HG02973 (cell line): Measurements from ENCODE around the gene ADCY3.

Experiments used
- ATAC-seq: cut with Tn5 transposase; IDR thresholded peaks from one replicate; pipeline ENCODE4 v1.9.1; 2021; ENCODE audit warnings: moderate library complexity; ENCODE audit not compliant: unreplicated experiment

ADCY3 gene

DNA sequence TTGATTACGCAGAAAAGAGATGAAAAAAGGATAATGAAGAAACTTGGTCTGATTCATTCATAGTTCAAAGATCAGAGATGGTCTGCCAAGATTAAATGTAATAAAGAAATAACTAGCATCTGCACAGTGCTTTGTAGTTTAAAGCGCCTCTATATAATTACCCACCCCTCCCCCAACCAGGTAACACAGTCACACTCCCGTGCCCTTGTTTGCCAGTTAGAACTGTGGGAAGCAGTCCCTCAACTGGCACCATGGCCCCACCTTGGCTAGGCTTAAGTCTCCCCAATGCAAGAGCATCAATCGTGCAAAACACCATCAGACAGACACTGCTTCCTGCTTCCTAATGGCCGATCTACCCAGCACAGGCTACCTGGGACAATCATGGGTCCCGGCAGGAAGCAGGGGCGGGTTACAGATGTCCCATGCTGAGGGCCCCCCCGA, 11.6 kb downstream of the ADCY3 start:
- ATAC-seq, result no peak

DNA sequence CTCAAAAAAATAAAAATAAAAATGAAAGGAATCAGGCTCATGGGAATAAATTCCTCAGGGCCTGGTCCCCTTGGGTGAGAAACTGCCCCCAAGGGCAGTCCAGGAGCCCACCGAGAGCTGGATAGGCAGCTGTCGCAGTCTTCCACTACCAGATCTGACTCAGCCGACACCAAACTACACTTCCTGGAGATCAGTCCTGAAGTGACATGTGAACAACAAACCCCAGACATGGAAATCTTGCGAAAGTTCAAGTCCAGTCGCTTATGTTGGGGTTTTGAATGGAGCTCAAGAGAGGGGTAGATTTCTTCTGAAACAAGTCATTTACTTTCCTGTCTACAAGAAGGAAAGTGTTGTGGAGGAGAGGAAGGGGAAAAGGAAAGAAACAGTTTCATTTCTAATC, 12.9 kb downstream of the ADCY3 start:
- no peak for ATAC-seq

DNA sequence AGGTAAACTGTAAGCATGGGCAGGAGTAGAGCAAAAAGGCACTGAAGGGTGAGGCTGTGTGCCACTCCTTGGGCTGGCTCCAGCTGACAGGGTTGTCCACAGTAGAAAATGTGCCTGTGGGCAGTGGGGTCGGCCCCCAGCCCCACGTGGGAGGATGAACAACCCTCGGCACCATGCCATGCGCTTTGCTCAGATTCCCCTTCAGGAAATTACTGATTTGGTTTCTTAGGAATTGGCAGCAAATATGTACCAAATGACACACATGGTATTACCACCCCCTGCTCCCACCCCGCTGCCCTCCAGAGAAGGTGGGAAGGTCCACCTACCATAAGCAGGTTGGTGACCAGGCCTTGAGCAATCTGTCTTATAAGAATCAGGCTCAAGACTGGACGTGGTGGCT, 13.6 kb downstream of the ADCY3 start:
- no peak for ATAC-seq

DNA sequence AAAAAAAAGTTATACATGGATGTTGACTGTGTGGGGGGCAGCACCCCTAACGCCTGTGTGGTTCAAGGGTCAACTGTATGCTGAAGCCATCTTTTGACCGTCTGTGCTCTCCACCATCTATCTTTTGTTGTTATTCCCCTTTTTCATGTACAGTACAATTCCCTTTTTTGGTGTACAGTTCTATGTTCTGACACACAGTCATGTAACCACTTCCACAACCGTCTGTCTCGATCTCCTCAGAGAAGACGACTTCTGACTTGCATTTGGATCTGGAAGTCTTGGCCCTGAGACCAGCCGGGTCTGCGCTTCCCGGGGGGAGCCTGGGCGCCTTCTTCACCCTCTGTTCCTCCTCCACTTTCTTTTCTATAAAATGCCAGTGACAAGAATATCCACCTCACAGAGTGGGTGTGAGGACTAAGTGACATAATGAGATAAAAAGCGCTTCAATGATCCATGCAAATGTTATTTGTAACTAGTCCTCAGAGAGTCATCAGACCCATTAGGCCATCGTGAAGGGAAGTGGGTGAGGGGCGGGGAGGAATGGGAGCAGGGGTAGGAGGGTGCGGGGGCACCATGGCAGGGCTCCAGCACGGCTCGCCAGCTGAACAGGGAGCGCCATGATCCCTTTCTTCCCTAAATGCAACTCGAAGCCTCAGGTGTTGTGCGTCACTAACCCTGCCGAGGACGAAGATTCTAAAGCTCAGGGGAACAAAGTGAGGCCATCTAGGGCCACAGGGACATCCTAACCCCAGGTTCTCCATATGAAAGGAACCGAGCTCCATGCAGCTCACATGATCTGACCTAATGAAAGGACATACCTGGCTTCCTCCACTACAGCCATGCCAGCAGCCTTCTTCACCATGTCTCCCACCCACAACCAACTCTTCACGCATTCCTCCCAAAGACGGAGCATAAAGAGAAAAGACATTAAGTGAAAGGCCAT, 16.6 kb downstream of the ADCY3 start:
- ATAC-seq, result no peak

DNA sequence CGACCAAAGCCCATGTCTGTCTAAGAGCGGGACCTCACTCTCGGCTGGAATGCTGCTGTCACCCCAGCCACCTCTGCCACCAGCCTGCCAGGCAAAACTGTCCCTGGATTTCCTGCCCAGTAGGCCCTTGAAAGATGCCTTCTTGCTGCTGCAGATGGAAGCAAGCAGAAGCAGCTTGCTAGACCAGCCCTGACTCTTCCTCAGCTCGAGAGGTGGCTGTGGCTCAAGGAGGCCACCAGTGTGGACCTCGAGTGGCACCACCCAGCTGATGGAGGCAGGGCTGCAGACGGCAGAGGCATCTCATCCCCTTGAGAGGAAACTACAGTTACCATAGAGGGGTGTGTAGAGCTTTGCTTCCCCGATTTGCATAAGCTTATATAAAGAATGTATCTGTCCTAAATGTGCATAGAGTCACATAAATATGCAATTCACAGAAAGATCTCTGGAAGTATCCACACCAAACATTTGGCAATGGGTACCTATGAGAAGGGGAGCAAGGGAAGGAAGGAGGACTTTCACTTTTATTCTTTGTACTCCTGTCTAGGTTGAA, 20.6 kb downstream of the ADCY3 start:
- ATAC-seq, result no peak

DNA sequence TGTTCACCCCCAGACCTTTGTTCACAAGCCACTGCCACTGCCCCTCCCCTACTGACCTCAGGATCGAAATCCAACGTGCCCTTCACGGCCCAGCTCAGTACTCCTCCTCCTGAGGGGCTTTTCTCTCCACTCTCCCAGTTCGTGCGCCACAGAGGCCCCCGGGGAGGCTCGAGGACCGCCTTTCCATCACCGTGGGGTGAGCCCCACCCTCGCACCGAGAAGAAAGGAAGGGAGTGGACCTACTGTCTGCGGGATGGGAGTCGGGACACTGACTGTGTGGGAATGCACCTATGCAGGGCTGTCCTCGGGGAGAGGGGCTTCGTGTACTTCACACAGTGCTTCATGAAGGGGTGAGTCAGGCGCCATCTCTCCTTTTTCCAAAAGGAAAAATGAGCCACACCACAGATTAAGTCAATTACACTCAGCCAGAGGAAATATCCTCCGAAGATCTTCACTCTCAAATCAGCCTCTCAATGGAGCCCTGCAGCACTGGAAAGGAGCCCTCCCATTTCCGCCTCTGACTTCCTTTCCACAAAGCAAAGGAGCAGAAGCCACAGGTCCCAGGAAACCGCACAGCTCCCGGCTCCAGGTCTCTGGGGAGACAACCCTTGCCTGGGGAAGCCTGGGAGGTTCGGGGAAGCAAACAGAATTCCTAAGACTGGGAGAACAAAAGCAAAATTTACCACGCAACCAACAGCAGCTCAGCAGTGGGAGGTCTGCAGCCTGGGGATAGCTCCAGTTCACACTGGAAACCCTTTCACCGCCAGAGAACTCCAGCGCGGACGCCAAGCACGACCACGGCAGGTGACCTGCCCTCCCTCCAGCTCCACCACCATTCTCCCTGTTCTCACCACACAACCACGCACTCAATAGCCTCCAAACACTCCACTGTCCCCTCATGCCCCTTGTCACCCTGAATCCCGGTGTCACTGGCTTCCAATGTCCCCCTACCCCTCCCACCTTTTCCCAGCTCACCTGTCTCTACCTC, 21.6 kb downstream of the ADCY3 start:
- no peak for ATAC-seq

DNA sequence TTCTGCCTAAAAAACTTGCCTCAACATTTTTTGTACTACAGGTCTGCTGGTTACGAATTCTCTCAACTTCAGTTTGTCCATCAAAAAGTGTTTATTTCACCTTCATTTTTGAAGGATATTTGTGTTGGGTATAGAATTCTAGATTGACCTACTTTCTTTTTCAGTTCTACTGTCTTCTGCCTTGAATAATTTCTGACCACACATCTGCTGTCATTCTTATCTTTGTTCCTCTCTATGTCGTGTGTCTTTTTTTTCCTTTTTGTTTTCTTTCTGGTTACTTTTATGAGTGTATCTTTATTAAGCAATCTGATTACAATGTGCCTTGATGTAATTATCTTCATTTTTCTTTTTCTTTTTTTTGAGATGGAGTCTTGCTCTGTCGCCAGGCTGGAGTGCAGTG, 25.3 kb downstream of the ADCY3 start:
- no peak for ATAC-seq

DNA sequence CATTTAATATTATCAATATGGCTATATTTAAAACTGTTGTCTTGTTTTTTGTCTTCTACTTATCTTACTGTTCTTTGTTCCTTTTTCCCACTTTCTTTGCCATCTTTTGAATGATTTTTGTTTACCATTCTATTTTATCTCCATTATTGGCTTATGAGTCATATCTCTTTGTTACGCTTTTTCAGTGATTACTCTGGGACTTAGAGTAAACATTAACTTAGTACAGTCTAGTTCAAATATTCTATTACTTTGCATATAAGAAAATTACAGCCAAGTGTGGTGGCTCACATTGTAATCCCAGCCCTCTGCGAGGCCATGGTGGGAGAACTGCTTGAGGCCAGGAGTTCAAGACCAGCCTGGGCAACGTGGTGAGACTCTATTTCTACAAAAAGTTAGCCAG, 26.1 kb downstream of the ADCY3 start:
- no peak for ATAC-seq

DNA sequence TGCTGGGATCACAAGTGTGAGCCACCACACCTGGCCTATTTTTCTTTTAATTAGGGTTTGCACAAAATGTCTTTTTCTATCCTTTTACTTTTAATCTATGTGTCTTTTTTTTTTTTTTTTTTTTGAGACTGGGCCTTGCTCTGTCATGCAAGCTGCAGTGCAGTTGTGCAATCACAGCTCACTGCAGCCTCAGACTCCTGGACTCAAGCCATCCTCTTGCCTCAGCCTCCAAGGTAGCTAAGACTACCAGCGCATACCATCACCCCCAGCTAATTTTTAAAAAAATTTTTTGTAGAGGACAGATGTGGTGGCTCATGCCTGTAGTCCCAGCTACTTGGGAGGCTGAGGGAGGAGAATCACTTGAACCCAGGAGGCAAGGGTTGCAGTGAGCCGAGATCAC, 27.1 kb downstream of the ADCY3 start:
- ATAC-seq, result no peak

DNA sequence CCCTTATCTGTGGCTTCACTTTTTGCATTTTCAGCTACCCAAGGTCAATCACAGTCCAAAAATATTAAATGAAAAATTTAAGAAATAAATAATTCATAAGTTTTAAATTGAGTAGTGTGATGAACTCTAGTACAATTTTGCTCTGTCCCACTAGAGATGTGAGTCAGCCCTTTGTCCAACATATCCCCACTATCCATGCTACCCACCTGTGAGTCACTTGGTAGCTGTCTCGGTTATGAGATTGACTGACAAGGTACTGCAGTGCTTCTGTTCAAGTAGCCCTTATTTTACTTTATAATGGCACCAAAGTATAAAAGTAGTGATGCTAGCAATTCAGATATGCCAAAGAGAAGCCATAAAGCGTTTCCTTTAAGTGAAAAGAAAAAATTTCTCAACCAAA, 28.8 kb downstream of the ADCY3 start:
- no peak for ATAC-seq

DNA sequence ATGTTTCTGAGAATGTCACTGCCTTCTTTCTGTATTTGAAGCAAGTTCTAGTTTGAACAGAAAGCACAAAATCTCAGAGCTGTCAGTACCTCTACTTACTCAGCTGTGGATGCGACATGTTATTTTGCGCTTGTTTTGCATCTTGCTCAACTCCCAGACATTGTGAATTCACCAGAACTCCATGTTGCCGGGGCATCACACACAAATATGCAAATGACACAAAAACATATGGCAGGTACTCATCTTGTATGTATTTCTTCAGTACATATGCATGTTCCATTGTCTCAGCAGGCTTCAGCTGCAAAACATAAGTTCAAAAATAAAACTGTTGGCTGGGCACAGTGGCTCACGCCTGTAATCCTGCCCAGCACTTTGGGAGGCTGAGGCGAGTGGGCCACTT, 30.8 kb downstream of the ADCY3 start:
- no peak for ATAC-seq

DNA sequence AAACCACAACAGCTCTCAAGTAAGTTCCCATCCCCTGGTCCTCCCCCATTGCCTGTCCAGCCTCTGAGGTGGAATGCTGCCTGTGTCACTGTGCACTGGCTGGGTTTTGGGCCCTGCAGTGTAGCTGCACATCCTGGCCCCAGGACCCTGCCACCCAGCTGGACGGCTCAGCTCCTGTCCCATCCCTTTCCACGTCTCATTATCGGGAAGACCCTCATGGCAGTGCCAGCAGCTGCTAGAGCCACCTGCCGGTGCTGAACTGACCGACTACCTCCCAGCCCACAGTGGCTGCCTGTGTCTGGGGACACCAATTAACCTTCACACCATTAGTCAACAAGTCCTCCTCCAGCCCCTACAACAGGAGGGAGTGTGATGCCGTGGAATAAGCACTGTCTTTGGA, 31.9 kb downstream of the ADCY3 start:
- no peak for ATAC-seq

DNA sequence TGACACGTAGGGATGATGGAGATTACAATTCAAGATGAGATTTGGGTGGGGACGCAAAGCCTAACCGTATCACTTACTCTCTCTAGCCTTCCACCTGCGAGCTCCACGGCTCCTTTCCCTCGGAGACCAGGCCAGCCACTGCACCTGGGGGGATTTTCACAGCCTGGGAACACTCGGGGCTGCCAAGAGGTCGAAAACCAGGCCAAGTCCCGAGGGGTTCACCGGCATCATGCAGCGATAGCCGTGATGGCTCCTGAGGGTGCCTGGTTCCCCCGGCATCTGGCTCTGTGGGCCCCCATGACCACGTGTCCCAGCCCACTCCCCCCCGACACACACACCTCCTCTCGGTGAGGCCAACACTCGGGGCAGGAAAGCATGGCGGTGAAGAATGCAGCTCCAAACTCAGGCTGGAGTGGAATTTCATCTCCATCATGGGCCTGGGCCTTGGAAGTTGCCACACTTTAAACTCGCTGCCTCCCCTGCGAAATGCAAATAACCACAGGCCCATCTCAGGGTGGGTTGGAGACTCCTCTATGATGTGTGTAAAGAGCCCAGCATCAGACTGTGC, 32.6 kb downstream of the ADCY3 start:
- ATAC-seq, result no peak

DNA sequence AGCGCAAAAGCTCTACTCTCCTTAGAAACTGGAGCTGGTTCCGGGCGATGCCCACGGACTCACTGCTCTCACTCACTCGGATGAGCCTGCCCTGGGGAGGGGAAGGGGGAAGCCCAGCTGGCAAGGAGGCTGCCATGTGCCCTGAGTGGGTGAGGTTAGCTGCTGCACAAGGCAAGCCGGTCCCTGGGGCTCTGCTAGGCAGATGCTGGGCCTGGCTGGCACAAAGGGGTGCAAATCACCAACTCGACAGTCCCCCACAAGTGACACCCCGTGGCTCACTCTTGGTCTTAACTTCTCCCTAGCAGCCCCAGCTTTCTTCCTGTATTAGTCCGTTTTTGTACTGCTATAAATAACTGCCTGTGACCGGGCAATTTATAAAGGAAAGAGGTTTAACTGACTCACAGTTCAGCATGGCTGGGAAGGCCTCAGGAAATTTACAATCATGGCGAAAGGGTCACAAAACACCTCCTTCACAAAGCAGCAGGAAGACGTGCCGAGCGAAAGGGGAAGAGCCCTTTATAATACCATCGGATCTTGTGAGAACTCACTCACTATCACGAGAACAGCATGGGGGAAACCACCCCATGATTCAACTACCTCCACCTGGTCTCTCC, 33.2 kb downstream of the ADCY3 start:
- ATAC-seq, result no peak

DNA sequence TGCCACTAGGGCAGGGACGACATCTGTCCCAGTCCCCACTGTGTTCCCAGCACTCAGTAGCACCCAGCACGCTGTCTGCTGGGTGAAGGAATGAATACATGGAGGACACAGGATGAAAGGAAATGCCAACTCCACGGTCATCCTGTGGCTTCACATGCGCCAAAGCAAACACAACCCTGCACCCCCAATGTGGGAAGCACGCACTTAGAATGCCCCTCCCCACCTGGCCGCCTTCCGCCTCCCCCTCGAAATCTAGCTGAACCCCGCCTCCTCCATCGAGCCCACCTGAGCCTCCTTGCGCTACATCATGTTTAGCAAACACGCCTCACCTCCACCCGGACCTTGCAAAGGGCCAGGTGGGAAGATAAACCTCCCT, 33.9 kb downstream of the ADCY3 start:
- ATAC-seq, result no peak

DNA sequence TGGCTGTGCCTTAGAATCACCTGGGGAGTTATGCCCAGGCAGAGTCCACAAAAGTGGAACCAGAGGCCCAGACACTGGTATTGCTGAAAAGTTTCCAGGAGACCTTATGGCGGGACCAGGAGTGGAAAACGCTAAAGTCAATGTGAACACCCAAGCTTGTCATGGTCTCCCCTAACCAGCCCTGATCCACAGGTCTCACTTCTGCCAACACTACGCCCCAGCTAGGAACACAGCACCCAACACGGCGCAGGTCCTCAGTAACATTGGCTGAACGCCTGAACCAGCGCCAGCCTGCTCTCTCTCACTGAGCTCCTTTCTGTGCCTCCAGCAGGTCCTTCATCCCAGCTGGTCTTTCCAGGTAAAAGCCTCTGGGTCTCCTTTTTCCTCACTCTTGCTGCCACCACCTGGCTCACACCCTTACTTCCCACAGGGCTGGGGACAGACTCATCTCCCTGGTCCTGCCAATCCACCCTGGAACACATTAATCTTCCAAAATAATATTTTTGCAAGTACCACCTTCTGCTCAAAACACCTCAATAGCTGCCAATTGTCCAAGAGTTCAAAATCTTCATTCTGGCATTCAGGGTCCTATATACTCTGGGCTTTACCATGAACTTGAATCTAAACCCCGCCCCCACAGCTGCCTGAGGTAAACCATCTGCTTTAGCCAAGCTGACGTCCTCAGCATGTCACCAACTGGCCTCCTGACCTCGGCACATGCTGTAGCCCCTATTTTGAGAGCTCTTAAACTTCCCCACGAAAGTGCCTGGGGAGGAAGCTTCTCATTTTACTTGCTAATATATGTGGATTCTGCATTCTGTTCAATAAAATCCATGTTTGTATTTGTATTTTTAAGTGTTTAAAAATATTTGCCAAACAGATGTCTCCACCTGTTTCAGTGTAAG, 34.6 kb downstream of the ADCY3 start:
- ATAC-seq, result no peak

DNA sequence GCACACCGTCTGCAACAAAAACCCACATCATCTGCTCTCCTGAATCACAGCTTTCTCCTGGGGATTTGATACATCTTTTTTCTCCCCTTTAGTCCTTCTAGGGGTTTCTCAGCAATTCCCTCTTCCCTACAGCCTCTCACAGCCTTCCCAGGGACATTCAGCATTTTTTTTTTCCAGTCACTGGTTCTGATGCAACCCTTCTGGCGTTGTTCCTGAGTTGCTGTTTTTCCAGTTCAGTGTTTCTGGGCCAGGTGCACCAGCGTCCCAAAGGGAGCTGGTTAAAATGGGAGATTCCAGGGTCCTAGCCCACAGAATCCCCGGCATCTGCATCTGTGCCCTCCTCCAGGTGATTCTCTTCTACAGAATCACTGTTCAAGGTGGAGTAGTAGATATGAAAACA, 36.1 kb downstream of the ADCY3 start:
- no peak for ATAC-seq

DNA sequence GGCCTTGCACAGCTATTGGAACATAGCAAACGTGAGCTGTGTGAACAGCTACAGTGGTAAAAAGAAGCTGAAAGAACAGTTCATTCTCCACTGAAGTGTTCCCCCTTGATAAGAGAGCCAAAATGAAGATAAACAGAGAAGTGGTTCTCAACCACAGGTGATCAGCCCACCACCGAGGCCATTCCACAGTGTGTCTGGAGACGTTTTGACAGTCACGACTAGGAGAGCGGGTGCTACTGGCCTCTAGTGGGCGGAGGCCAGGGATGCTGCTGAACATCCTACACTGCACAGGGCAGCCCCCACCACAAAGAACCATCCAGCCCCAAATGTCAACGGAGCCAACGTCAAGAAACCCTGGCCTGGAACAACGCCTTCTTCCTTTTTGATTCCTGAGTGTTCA, 38.4 kb downstream of the ADCY3 start:
- no peak for ATAC-seq

DNA sequence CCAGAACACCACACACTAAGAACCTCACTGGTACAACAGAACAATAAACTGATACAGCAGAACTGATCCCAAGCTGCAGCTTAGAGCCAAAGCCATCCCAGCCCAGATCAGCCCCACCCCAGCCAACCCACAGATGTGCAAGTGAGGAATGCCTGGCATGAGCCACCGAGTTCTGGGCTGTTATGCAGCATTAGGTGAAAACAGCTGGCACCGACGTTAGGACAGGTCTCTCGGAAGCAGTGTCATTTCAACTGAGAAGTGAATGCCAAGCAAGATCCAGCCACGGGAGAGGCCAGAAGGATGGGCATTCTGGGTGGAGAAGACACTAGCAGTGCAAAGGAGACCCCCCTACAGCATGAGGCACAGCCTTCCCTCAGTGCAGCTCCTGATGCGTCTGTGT, 38.9 kb downstream of the ADCY3 start:
- ATAC-seq, result no peak

DNA sequence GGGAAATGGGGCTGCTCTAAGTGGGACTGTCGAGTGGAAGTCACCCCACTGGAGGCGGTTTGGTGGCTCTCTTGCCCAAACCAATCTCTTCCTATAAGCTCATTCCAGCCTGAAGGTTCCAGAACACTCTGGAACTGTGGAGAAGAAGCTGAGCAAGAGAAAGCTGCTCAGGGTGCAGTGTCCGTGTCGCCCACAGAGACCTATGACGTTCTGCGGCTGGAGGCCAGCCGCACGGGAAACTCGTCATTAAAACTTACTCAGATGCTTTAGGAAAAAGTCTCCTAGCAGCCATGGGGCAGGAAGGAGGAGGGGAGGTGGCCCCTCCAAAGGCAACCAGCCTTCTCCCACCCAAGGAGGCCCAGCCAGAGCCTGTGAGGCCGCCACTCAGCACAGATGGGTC, 41.7 kb downstream of the ADCY3 start:
- ATAC-seq, result no peak
